ENCODE results near the gene GLIS2.

DNA sequence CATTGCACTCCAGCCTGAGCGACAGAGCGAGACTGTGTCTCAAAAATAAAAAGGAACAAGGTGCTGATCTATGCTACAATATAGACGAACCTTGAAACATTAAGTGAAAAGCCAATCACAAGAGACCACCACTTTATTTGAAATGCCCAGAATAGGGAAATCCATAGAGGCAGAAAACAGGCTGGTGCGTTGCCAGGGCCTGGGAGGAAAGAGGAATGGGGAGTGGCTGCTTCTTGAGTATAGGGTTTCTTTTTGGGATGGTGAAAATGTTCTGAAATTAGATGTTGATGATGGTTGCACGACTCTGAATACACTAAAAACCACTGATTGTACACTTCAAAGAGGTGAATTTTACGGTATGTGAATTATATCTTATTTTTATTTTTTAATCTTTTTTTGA is 20.3 kb upstream of the GLIS2 start:
- TF ChIP-seq, protein P1, sequence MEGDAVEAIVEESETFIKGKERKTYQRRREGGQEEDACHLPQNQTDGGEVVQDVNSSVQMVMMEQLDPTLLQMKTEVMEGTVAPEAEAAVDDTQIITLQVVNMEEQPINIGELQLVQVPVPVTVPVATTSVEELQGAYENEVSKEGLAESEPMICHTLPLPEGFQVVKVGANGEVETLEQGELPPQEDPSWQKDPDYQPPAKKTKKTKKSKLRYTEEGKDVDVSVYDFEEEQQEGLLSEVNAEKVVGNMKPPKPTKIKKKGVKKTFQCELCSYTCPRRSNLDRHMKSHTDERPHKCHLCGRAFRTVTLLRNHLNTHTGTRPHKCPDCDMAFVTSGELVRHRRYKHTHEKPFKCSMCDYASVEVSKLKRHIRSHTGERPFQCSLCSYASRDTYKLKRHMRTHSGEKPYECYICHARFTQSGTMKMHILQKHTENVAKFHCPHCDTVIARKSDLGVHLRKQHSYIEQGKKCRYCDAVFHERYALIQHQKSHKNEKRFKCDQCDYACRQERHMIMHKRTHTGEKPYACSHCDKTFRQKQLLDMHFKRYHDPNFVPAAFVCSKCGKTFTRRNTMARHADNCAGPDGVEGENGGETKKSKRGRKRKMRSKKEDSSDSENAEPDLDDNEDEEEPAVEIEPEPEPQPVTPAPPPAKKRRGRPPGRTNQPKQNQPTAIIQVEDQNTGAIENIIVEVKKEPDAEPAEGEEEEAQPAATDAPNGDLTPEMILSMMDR (IDR thresholded peaks at IDR 0.05): no peak
- TF ChIP-seq ZNF512 (CRISPR knock-in tag; IDR thresholded peaks at IDR 0.05; ENCODE audit: borderline replicate concordance): no peak
